Vagina (tissue), 2 donors: ENCODE results near the gene GPX6. TPM values are rescaled to one million over a fixed set of nuclear protein-coding genes. Genes with fewer than 3 reads are reported as not detected.

Experiments
- DNase-seq, 2 donors: peaks; one replicate each; pipeline ENCODE4 v3.0.0-alpha.2; 2017; ENCODE audit errors: extremely low spot score in 2 of 2
- H3K27ac ChIP-seq: fragments of 200-600 bp; sonication (generic); one replicate; pipeline ENCODE4 v1.5.1; 2019
- H3K27me3 ChIP-seq: fragments of 200-600 bp; sonication (generic); one replicate; pipeline ENCODE4 v1.5.1; 2019
- H3K36me3 ChIP-seq, 2 donors: fragments of 200-600 bp; sonication (generic); one replicate each; pipeline ENCODE4 v1.5.1; 2017 to 2019
- H3K4me1 ChIP-seq: fragments of 200-600 bp; sonication (generic); one replicate; pipeline ENCODE4 v1.5.1; 2019
- H3K4me3 ChIP-seq, 2 donors: fragments of 200-600 bp; sonication (generic); 1 replicate in 1 of 2; 2 replicates in 1 of 2; pipeline ENCODE4 v1.5.1; 2016 to 2019
- H3K9me3 ChIP-seq: fragments of 200-600 bp; sonication (generic); one replicate; pipeline ENCODE4 v1.5.1; 2019
- POLR2A ChIP-seq, 2 donors: fragments of 450-650 bp; IDR thresholded peaks; one replicate each; pipeline ENCODE4 v1.6.1; 2017; ENCODE audit warnings: antibody characterized with exemption in 2 of 2, mild to moderate bottlenecking in 2 of 2, moderate library complexity in 2 of 2
- POLR2AphosphoS5 ChIP-seq, 2 donors: sonication (generic); formaldehyde crosslinking; IDR thresholded peaks; one replicate each; pipeline ENCODE4 v1.9.0; 2017; ENCODE audit warnings: antibody characterized with exemption in 2 of 2, mild to moderate bottlenecking in 2 of 2, low read depth in 1 of 2; ENCODE audit not compliant: insufficient read depth in 1 of 2
- intact Hi-C: fragments of 100-400 bp; cut with DNase I; formaldehyde crosslinking; loops from one replicate; pipeline ENCODE4 v1.15.1; 2023
- total RNA-seq: library from RNA; depleted of rRNA; stranded (reverse); fragments of >200 nt; gene quantifications from one replicate; pipeline ENCODE4 v1.2.3, GENCODE V29; 2016
- TF ChIP-seq, protein P1 (sequence below), 3 experiments: fragments of 450-650 bp in 2 of 3; fragments of 200-600 bp in 1 of 3; sonication (generic) in 1 of 3; IDR thresholded peaks; one replicate each; pipeline ENCODE4 v1.5.1; 2017 to 2019; ENCODE audit warnings: antibody characterized with exemption in 3 of 3, mild to moderate bottlenecking in 2 of 3, moderate library complexity in 2 of 3

GPX6 gene
- total RNA-seq, 1 donor from 2014 or later, result not detected

GRCh38 chr6:28462401-28462800, 53.2 kb downstream of the GPX6 start:
- H3K9me3 ChIP-seq, result no peaks in the 10 kb centered on the region
- no peak overlapping the region for H3K4me3 ChIP-seq
- TF ChIP-seq POLR2A (IDR thresholded peaks at IDR 0.05) (no peak), POLR2AphosphoS5 (IDR thresholded peaks at IDR 0.05; ENCODE audit: insufficient read depth in 1 of 2, low read depth in 1 of 2) (no peak)
- TF ChIP-seq, protein P1, sequence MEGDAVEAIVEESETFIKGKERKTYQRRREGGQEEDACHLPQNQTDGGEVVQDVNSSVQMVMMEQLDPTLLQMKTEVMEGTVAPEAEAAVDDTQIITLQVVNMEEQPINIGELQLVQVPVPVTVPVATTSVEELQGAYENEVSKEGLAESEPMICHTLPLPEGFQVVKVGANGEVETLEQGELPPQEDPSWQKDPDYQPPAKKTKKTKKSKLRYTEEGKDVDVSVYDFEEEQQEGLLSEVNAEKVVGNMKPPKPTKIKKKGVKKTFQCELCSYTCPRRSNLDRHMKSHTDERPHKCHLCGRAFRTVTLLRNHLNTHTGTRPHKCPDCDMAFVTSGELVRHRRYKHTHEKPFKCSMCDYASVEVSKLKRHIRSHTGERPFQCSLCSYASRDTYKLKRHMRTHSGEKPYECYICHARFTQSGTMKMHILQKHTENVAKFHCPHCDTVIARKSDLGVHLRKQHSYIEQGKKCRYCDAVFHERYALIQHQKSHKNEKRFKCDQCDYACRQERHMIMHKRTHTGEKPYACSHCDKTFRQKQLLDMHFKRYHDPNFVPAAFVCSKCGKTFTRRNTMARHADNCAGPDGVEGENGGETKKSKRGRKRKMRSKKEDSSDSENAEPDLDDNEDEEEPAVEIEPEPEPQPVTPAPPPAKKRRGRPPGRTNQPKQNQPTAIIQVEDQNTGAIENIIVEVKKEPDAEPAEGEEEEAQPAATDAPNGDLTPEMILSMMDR (IDR thresholded peaks at IDR 0.05), result no peak
- H3K4me1 ChIP-seq, result no peaks in the 10 kb centered on the region
- no peaks in the 10 kb centered on the region for H3K36me3 ChIP-seq
- no peak overlapping the region for H3K27ac ChIP-seq
- intact Hi-C loops, result no loop called here
- no peaks in the 10 kb centered on the region for H3K27me3 ChIP-seq
- DNase-seq, result no peak

- DNase-seq, result no peak
- H3K36me3 ChIP-seq, result no peaks in the 10 kb centered on the region
- H3K27me3 ChIP-seq, result no peaks in the 10 kb centered on the region
- TF ChIP-seq POLR2A (IDR thresholded peaks at IDR 0.05), result no peak
- no peaks in the 10 kb centered on the region for H3K4me1 ChIP-seq
- H3K27ac ChIP-seq, result no peak overlapping the region
- no peak overlapping the region for H3K4me3 ChIP-seq
- H3K9me3 ChIP-seq, result no peaks in the 10 kb centered on the region
- intact Hi-C loops, result no loop called here
These were observed 57.0 kb downstream of the GPX6 start for GRCh38 chr6:28458568-28458967.

Other genes starting within 250 kb of the GPX6 start
- 18.7 TPM for gene ZSCAN26, start 248.7 kb downstream of the GPX6 start, total RNA-seq
- gene PGBD1, start 234.2 kb downstream of the GPX6 start, total RNA-seq, result 5.2 TPM
- 11.3 TPM for gene ZSCAN31, start 179.6 kb downstream of the GPX6 start, total RNA-seq
- 2.9 TPM for gene ZKSCAN3, start 165.8 kb downstream of the GPX6 start, total RNA-seq
- gene ZSCAN12, start 116.0 kb downstream of the GPX6 start, total RNA-seq, result 5.9 TPM
- gene ZSCAN23, start 72.3 kb downstream of the GPX6 start, total RNA-seq, result 0.98 TPM
- not detected for gene GPX5, start 10.1 kb upstream of the GPX6 start, total RNA-seq